ENCODE results near the gene TUBB4A. TPM values are rescaled to one million over a fixed set of nuclear protein-coding genes. Genes with fewer than 3 reads are reported as not detected.

The TUBB4A gene
- total and polyA plus RNA-seq, 7 donors, result 0.44 to 6.4 (median 2.7) TPM

- no peak overlapping the region for H3K27ac ChIP-seq
- H3K4me1 ChIP-seq, result no peaks in the 10 kb centered on the region
- DNase-seq (no peak), ATAC-seq (no peak)
- intact Hi-C loops (cut with DNase I), result no loop called here
- H3K27me3 ChIP-seq (ENCODE audit: insufficient read depth in 3 of 3, low read length in 2 of 3), result peaks cover 0 to 30% (median 9%) of the 10 kb centered on the region in 3 donors
- H3K4me3 ChIP-seq, result peak overlapping the region; percentile 36
- H3K9me3 ChIP-seq, result no peaks in the 10 kb centered on the region
- H3K36me3 ChIP-seq (ENCODE audit: insufficient read depth in 1 of 2, low read depth in 1 of 2), result no peaks in the 10 kb centered on the region
- WGBS, 3 donors, result 73 to 78% (median 74%) methylated on average over 10 of the region's 10 CpGs
- TF ChIP-seq CTCF (IDR thresholded peaks at IDR 0.05), result no peak
These were observed 21.2 kb downstream of the TUBB4A start for GRCh38 chr19:6480848-6481415.

GRCh38 chr19:6479836-6480398 is 22.2 kb downstream of the TUBB4A start:
- WGBS, 3 donors, result 42 to 52% (median 46%) methylated on average over 7 of the region's 7 CpGs

GRCh38 chr19:6478815-6479214 is 23.3 kb downstream of the TUBB4A start:
- TF ChIP-seq CTCF (IDR thresholded peaks at IDR 0.05), result no peak
- intact Hi-C loops (cut with DNase I), result no loop called here
- Histone ChIP-seq H3K36me3 (ENCODE audit: insufficient read depth in 1 of 2, low read depth in 1 of 2) (no peaks in the 10 kb centered on the region), H3K27ac (no peak overlapping the region), H3K27me3 (ENCODE audit: insufficient read depth in 3 of 3, low read length in 2 of 3) (peaks cover 0 to 49% (median 16%) of the 10 kb centered on the region in 3 donors), H3K4me3 (no peak overlapping the region), H3K4me1 (no peaks in the 10 kb centered on the region), H3K9me3 (no peaks in the 10 kb centered on the region)
- 74 to 78% (median 77%) methylated on average over 8 to 13 of the region's 13 CpGs for WGBS, 3 donors
- ATAC-seq (no peak), DNase-seq (no peak)

More at GRCh38 chr19:6479836-6480398, 22.2 kb downstream of the TUBB4A start:
- Histone ChIP-seq H3K9me3 (no peaks in the 10 kb centered on the region), H3K4me3 (no peak overlapping the region), H3K4me1 (no peaks in the 10 kb centered on the region), H3K27me3 (ENCODE audit: insufficient read depth in 3 of 3, low read length in 2 of 3) (peaks cover 0 to 41% (median 16%) of the 10 kb centered on the region in 3 donors), H3K27ac (no peak overlapping the region), H3K36me3 (ENCODE audit: insufficient read depth in 1 of 2, low read depth in 1 of 2) (no peaks in the 10 kb centered on the region)
- DNase-seq (no peak), ATAC-seq (no peak)
- TF ChIP-seq CTCF (IDR thresholded peaks at IDR 0.05), result no peak
- intact Hi-C loops (cut with DNase I), result no loop called here

GRCh38 chr19:6476896-6477431 is 25.1 kb downstream of the TUBB4A start:
- no peak for TF ChIP-seq CTCF (IDR thresholded peaks at IDR 0.05)
- Histone ChIP-seq H3K36me3 (ENCODE audit: insufficient read depth in 1 of 2, low read depth in 1 of 2) (no peaks in the 10 kb centered on the region), H3K27me3 (ENCODE audit: insufficient read depth in 3 of 3, low read length in 2 of 3) (peaks cover 0 to 52% (median 18%) of the 10 kb centered on the region in 3 donors), H3K27ac (no peak overlapping the region), H3K9me3 (no peaks in the 10 kb centered on the region), H3K4me3 (peak overlapping the region; percentile 33), H3K4me1 (no peaks in the 10 kb centered on the region)
- ATAC-seq, result no peak
- intact Hi-C loops (cut with DNase I), result no loop called here
- WGBS, 3 donors, result 13 to 17% (median 15%) methylated on average over 28 to 29 of the region's 29 CpGs
- DNase-seq, result no peak

Data from psoas muscle (tissue), 8 donors.